GM18909 (cell line): ENCODE data around the gene ASB6.
"Not testable (repeated sequence)": the region's sequence is repeated elsewhere in the genome, so short reads cannot be mapped to it uniquely, and the experiment has no call there.

Experiments
- ATAC-seq: cut with Tn5 transposase; IDR thresholded peaks from one replicate; pipeline ENCODE4 v1.9.1; 2021; ENCODE audit warnings: mild to moderate bottlenecking; ENCODE audit not compliant: unreplicated experiment, poor library complexity

Gene ASB6

GRCh38 chr9:129667850-129668249 lies 25.9 kb upstream of the ASB6 start:
- ATAC-seq, result no peak

- no peak for ATAC-seq
Measured at GRCh38 chr9:129667378-129667777, 25.4 kb upstream of the ASB6 start.

- no peak for ATAC-seq
Measured at GRCh38 chr9:129666575-129666974, 24.6 kb upstream of the ASB6 start.

- no peak for ATAC-seq
Measured at GRCh38 chr9:129665814-129666520, 24.0 kb upstream of the ASB6 start.

- no peak for ATAC-seq
Measured at GRCh38 chr9:129665389-129665775, 23.4 kb upstream of the ASB6 start, which contains the start of gene PRRX2. Gene PRRX2 (plus strand): TSS chr9:129665647. CDS start chr9:129665868, 221 bp downstream.

GRCh38 chr9:129664746-129665388 lies 22.9 kb upstream of the ASB6 start:
- ATAC-seq, result no peak

GRCh38 chr9:129662239-129662638 lies 20.3 kb upstream of the ASB6 start:
- not testable (repeated sequence) for ATAC-seq

GRCh38 chr9:129661029-129661428 lies 19.1 kb upstream of the ASB6 start:
- no peak for ATAC-seq

GRCh38 chr9:129656795-129657390 lies 14.9 kb upstream of the ASB6 start:
- ATAC-seq, result no peak

GRCh38 chr9:129655696-129656095 lies 13.7 kb upstream of the ASB6 start:
- ATAC-seq, result no peak

GRCh38 chr9:129655154-129655553 lies 13.2 kb upstream of the ASB6 start:
- no peak for ATAC-seq

GRCh38 chr9:129654554-129655040 lies 12.6 kb upstream of the ASB6 start:
- no peak for ATAC-seq

- no peak for ATAC-seq
Measured at GRCh38 chr9:129653823-129654553, 12.0 kb upstream of the ASB6 start.

GRCh38 chr9:129650680-129651235 lies 8.8 kb upstream of the ASB6 start:
- ATAC-seq, result no peak

- ATAC-seq, result no peak
Measured at GRCh38 chr9:129649726-129650679, 8.1 kb upstream of the ASB6 start.

GRCh38 chr9:129648764-129649115 lies 6.8 kb upstream of the ASB6 start:
- no peak for ATAC-seq

GRCh38 chr9:129648092-129648763 lies 6.3 kb upstream of the ASB6 start:
- ATAC-seq, result no peak

GRCh38 chr9:129647635-129648034 lies 5.7 kb upstream of the ASB6 start:
- ATAC-seq, result no peak

GRCh38 chr9:129646654-129647053 lies 4.7 kb upstream of the ASB6 start:
- no peak for ATAC-seq
